H1 (cell line): ENCODE measurements around the gene NELL1. TPM values are rescaled to one million over a fixed set of nuclear protein-coding genes. Genes with fewer than 3 reads are reported as not detected.

Source experiments
- CTCF ChIA-PET: fragments of 300-600 bp; sonication (Branson Sonifier 250); formaldehyde crosslinking; loops from one replicate; lab custom pipeline; 2021; ENCODE audit not compliant: partially characterized antibody; lab: Charles Lee
- POLR2A ChIA-PET: fragments of 300-600 bp; sonication (Branson Sonifier 250); formaldehyde crosslinking; loops from one replicate; lab custom pipeline; 2021; ENCODE audit warnings: inconsistent platforms; ENCODE audit not compliant: partially characterized antibody; lab: Charles Lee
- DNase-seq, 2 experiments: peaks; one replicate each; pipeline versions ENCODE4 v3.0.0 to v3.0.0-alpha.2; 2010 to 2022; ENCODE audit warnings: low spot score in 2 of 2, low read depth in 1 of 2, mixed read lengths in 1 of 2
- FAIRE-seq: peaks from 2 replicates; lab custom pipeline; 2011; peaks lifted over from hg19 to GRCh38; lab: Jason Lieb, UNC
- H2AFZ ChIP-seq: 2 replicates; pipeline ENCODE4 v1.8.1; 2012; ENCODE audit warnings: low read length, inconsistent platforms
- H2AK5ac ChIP-seq: 2 replicates; pipeline ENCODE4 v1.6.1; 2013; ENCODE audit warnings: low read depth, low read length
- H2BK120ac ChIP-seq: replicated peaks from 2 replicates; pipeline ENCODE3; 2013; ENCODE audit warnings: low read depth, low read length, inconsistent platforms
- H2BK12ac ChIP-seq: 2 replicates; pipeline ENCODE4 v1.6.1; 2013; ENCODE audit warnings: low read depth, low read length
- H2BK15ac ChIP-seq: 2 replicates; pipeline ENCODE4 v1.6.1; 2013; ENCODE audit warnings: low read length
- H2BK20ac ChIP-seq: 2 replicates; pipeline ENCODE4 v1.6.1; 2013; ENCODE audit warnings: low read length
- H2BK5ac ChIP-seq: 2 replicates; pipeline ENCODE4 v1.6.1; 2013; ENCODE audit warnings: low read depth, low read length
- H3K14ac ChIP-seq: 2 replicates; pipeline ENCODE4 v1.6.1; 2013; ENCODE audit warnings: inconsistent platforms; ENCODE audit not compliant: insufficient read length
- H3K18ac ChIP-seq: 2 replicates; pipeline ENCODE4 v1.6.1; 2013; ENCODE audit warnings: low read length; ENCODE audit errors: extremely low read depth
- H3K23ac ChIP-seq: 2 replicates; pipeline ENCODE4 v1.6.1; 2013; ENCODE audit warnings: inconsistent platforms; ENCODE audit not compliant: insufficient read length
- H3K23me2 ChIP-seq: 2 replicates; pipeline ENCODE4 v1.6.1; 2013; ENCODE audit warnings: low read depth, low read length
- H3K27ac ChIP-seq: 2 replicates; pipeline ENCODE4 v1.6.1; 2011; ENCODE audit warnings: low read depth, low read length, inconsistent platforms
- H3K27me3 ChIP-seq, 4 experiments: replicated peaks in 1 of 4; 1 replicate in 1 of 4; 2 replicates in 3 of 4; pipeline versions ENCODE4 v1.6.1 to v1.8.1; 2011 to 2013; ENCODE audit warnings: low read length in 3 of 4, mild to moderate bottlenecking in 3 of 4, inconsistent platforms in 2 of 4, mixed read lengths in 2 of 4, moderate library complexity in 1 of 4; ENCODE audit not compliant: control insufficient read depth in 3 of 4, insufficient read depth in 3 of 4; ENCODE audit errors: extremely low read depth in 1 of 4
- H3K36me3 ChIP-seq, 4 experiments: 2 replicates each; pipeline versions ENCODE4 v1.6.1 to v1.8.1; 2011 to 2013; ENCODE audit warnings: mild to moderate bottlenecking in 4 of 4, low read length in 3 of 4, moderate library complexity in 2 of 4, control low read depth in 1 of 4, inconsistent platforms in 1 of 4; ENCODE audit not compliant: insufficient read depth in 4 of 4, control insufficient read depth in 2 of 4
- H3K4ac ChIP-seq: replicated peaks from 2 replicates; pipeline ENCODE3; 2013; ENCODE audit warnings: low read length, low read depth, mixed read lengths, inconsistent platforms; ENCODE audit not compliant: insufficient read length
- H3K4me1 ChIP-seq, 4 experiments: replicated peaks in 1 of 4; 1 replicate in 1 of 4; 2 replicates in 3 of 4; pipeline versions ENCODE4 v1.6.1 to v1.8.1; 2011 to 2013; ENCODE audit warnings: low read length in 3 of 4, inconsistent platforms in 2 of 4, mixed read lengths in 1 of 4; ENCODE audit not compliant: insufficient read depth in 4 of 4, control insufficient read depth in 3 of 4
- H3K4me2 ChIP-seq, 2 experiments: 2 replicates each; pipeline versions ENCODE4 v1.6.1 to v1.8.1; 2011 to 2013; ENCODE audit warnings: low read depth in 2 of 2, low read length in 2 of 2, control low read depth in 1 of 2, inconsistent platforms in 1 of 2, mild to moderate bottlenecking in 1 of 2; ENCODE audit not compliant: insufficient read depth in 1 of 2
- H3K4me3 ChIP-seq, 4 experiments: fragments of 200-600, 300-600 bp in 1 of 4; sonication (generic), shearing (Covaris generic), sonication (Bioruptor Twin) in 1 of 4; 2 replicates each; pipeline versions ENCODE4 v1.5.1 to v1.8.1; 2011 to 2016; ENCODE audit warnings: low read length in 4 of 4, low read depth in 3 of 4, control low read depth in 2 of 4, inconsistent platforms in 2 of 4, mild to moderate bottlenecking in 2 of 4, mixed read lengths in 1 of 4, moderate library complexity in 1 of 4; ENCODE audit not compliant: insufficient read depth in 2 of 4; ENCODE audit errors: extremely low read depth in 1 of 4
- H3K56ac ChIP-seq: replicated peaks from 2 replicates; pipeline ENCODE3; 2013; ENCODE audit warnings: low read depth, mild to moderate bottlenecking, mixed read lengths, low read length, inconsistent platforms; ENCODE audit not compliant: insufficient read length
- H3K79me1 ChIP-seq: 2 replicates; pipeline ENCODE4 v1.6.1; 2013; ENCODE audit warnings: low read depth, low read length, control low read depth
- H3K79me2 ChIP-seq, 2 experiments: 2 replicates each; pipeline versions ENCODE4 v1.6.1 to v1.8.1; 2012 to 2013; ENCODE audit warnings: low read length in 2 of 2, mild to moderate bottlenecking in 2 of 2, inconsistent platforms in 1 of 2; ENCODE audit not compliant: insufficient read depth in 2 of 2, control insufficient read depth in 1 of 2
- H3K9ac ChIP-seq, 4 experiments: replicated peaks in 1 of 4; 1 replicate in 1 of 4; 2 replicates in 3 of 4; pipeline versions ENCODE4 v1.6.1 to v1.8.1; 2011 to 2013; ENCODE audit warnings: low read depth in 3 of 4, low read length in 3 of 4, control low read depth in 2 of 4, mild to moderate bottlenecking in 2 of 4, moderate library complexity in 2 of 4, inconsistent platforms in 1 of 4; ENCODE audit errors: extremely low read depth in 1 of 4
- H3K9me3 ChIP-seq, 2 experiments: 2 replicates each; pipeline versions ENCODE4 v1.6.1 to v1.8.1; 2012 to 2013; ENCODE audit warnings: mild to moderate bottlenecking in 2 of 2, moderate library complexity in 2 of 2, control low read depth in 1 of 2, inconsistent platforms in 1 of 2, low read depth in 1 of 2, low read length in 1 of 2, mixed read lengths in 1 of 2; ENCODE audit not compliant: insufficient read depth in 2 of 2
- H4K20me1 ChIP-seq, 2 experiments: replicated peaks in 1 of 2; 2 replicates each; pipeline versions ENCODE3 to v1.8.1; 2011 to 2013; ENCODE audit warnings: inconsistent platforms in 2 of 2, low read length in 2 of 2, mild to moderate bottlenecking in 1 of 2; ENCODE audit not compliant: insufficient read depth in 2 of 2, control insufficient read depth in 1 of 2
- H4K5ac ChIP-seq: 2 replicates; pipeline ENCODE4 v1.6.1; 2013; ENCODE audit warnings: low read length, low read depth, mixed read lengths, inconsistent platforms; ENCODE audit not compliant: insufficient read length
- H4K8ac ChIP-seq: 2 replicates; pipeline ENCODE4 v1.8.0; 2013; ENCODE audit warnings: mild to moderate bottlenecking, moderate library complexity, low read length, inconsistent platforms; ENCODE audit not compliant: insufficient read depth; ENCODE audit errors: extremely low read depth
- H4K91ac ChIP-seq: replicated peaks from 2 replicates; pipeline ENCODE3; 2013; ENCODE audit warnings: low read length, mixed read lengths, inconsistent platforms; ENCODE audit not compliant: insufficient read length
- CHD1 ChIP-seq: IDR thresholded peaks from 2 replicates; pipeline ENCODE4 v1.6.1; 2012; ENCODE audit warnings: low read depth, low read length, improper control_type of control experiment
- CTBP2 ChIP-seq: IDR thresholded peaks from 2 replicates; pipeline ENCODE4 v1.7.0; 2011; ENCODE audit warnings: borderline replicate concordance, mild to moderate bottlenecking, moderate library complexity, mixed read lengths, low read length; ENCODE audit not compliant: insufficient read depth, insufficient read length
- WGBS, 2 experiments: shearing (Covaris generic) in 1 of 2; methylation state at CpG; one replicate each; pipeline versions ENCODE4 v1.1.6 to v1.1.7; 2013 to 2015; ENCODE audit warnings: low lambda C conversion rate in 2 of 2, mixed read lengths in 2 of 2, inconsistent platforms in 1 of 2, low coverage in 1 of 2, missing lambda C conversion rate in 1 of 2; ENCODE audit not compliant: insufficient replicate concordance in 2 of 2, insufficient coverage in 1 of 2, insufficient read length in 1 of 2; ENCODE audit errors: extremely low coverage in 1 of 2, missing lambda C conversion rate in 1 of 2; 5-methylcytosine and 5-hydroxymethylcytosine counted together
- polyA plus RNA-seq, 7 experiments: library from polyadenylated mRNA; depleted of rRNA in 3 of 7; stranded (reverse) in 5 of 7; unstranded in 2 of 7; fragments of >200 nt in 5 of 7; fragments of 200-250 nt in 2 of 7; gene quantifications; 1 replicate in 5 of 7; 2 replicates in 1 of 7; 4 replicates in 1 of 7; pipeline versions ENCODE4 v1.2.1 to v1.2.3, GENCODE V29; 2011 to 2013; ENCODE audit warnings: missing spikeins in 2 of 7, mixed read lengths in 2 of 7
- total RNA-seq: library from RNA; stranded (reverse); fragmentation: NEBNext Ultra II Directional; extraction: Animal tissue kit (Norgen Biotek cat#: 25700); gene quantifications from 2 replicates; pipeline ENCODE4 v1.2.1, GENCODE V29; 2021

Gene NELL1
- total and polyA plus RNA-seq, 2 of the 8 experiments (the other 6 are each of a cell fraction or from before 2014, with no cell fraction given) = 0.21 TPM; not detected in 1

GRCh38 chr11:21295508-21295907, 626.1 kb downstream of the NELL1 start:
- Histone ChIP-seq H2AK5ac (no peak overlapping the region), H3K14ac (no peak overlapping the region), H3K4me3 (no peak overlapping the region), H3K4me2 (no peak overlapping the region), H2BK20ac (no peak overlapping the region), H3K23me2 (no peaks in the 10 kb centered on the region), H3K27me3 (no peaks in the 10 kb centered on the region), H3K4ac (no peak overlapping the region), H3K23ac (no peak overlapping the region), H2BK15ac (no peak overlapping the region), H3K56ac (no peak overlapping the region), H4K20me1 (no peaks in the 10 kb centered on the region), H2AFZ (no peak overlapping the region), H3K27ac (no peak overlapping the region), H3K18ac (no peak overlapping the region), H3K9ac (no peak overlapping the region), H2BK5ac (no peak overlapping the region), H4K8ac (no peak overlapping the region), H2BK12ac (no peak overlapping the region), H3K4me1 (peaks cover 0 to 3% (median 0%) of the 10 kb centered on the region in 4 experiments; a peak in 1 of 7 replicates), H2BK120ac (no peak overlapping the region), H3K79me1 (no peaks in the 10 kb centered on the region), H3K36me3 (no peaks in the 10 kb centered on the region), H3K9me3 (no peaks in the 10 kb centered on the region), H3K79me2 (no peaks in the 10 kb centered on the region), H4K5ac (no peak overlapping the region), H4K91ac (no peak overlapping the region)
- FAIRE-seq (no peak), DNase-seq (no peak)
- WGBS, 2 experiments = 100% methylated on average over 2 of the region's 2 CpGs; no CpG with 5 or more reads in 1 of the 2 experiments
- ChIA-PET POLR2A (no interaction called here), CTCF (interaction anchor here (2.1 kb wide), 1 partner anchor 27 kb away, joined by 8 read pairs; no protein-coding TSS in a partner anchor)
- TF ChIP-seq CHD1 (no peak), CTBP2 (no peak)
